ENCODE data around the gene GPR143. TPM values are rescaled to one million over a fixed set of nuclear protein-coding genes. Genes with fewer than 3 reads are reported as not detected.

GPR143 gene
- total and polyA plus RNA-seq, 2 experiments from 2014 or later, result 6.3 to 12.8 TPM

DNA sequence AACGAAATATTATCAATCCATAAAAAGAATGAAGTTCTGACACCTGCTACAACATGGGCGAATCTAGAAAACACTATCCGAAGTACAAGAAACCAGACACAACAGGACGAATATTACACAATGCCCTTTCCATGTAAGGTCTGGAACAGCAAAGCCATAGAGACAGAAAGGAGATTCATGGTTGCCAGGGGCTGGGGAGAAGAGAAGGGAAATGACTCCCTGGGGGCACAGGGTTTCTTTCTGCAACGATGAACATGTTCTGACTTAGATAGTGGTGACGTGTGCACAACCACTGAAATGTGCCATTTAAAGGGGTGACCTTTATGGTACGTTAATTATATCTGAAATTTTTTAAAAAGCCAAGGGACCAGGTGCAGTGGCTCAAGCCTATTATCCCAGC is 28.3 kb downstream of the GPR143 start:
- no peak overlapping the region for H3K4me3 ChIP-seq
- H3K36me3 ChIP-seq, result no peaks in the 10 kb centered on the region
- H3K27ac ChIP-seq, result no peak overlapping the region
- H3K9me3 ChIP-seq (ENCODE audit: low read depth), result no peaks in the 10 kb centered on the region
- no peaks in the 10 kb centered on the region for H3K4me1 ChIP-seq (ENCODE audit: low read depth)
- no peak for DNase-seq (ENCODE audit: low read depth in 1 of 2, low spot score in 1 of 2)
- no peaks in the 10 kb centered on the region for H3K27me3 ChIP-seq
- TF ChIP-seq, protein P1, sequence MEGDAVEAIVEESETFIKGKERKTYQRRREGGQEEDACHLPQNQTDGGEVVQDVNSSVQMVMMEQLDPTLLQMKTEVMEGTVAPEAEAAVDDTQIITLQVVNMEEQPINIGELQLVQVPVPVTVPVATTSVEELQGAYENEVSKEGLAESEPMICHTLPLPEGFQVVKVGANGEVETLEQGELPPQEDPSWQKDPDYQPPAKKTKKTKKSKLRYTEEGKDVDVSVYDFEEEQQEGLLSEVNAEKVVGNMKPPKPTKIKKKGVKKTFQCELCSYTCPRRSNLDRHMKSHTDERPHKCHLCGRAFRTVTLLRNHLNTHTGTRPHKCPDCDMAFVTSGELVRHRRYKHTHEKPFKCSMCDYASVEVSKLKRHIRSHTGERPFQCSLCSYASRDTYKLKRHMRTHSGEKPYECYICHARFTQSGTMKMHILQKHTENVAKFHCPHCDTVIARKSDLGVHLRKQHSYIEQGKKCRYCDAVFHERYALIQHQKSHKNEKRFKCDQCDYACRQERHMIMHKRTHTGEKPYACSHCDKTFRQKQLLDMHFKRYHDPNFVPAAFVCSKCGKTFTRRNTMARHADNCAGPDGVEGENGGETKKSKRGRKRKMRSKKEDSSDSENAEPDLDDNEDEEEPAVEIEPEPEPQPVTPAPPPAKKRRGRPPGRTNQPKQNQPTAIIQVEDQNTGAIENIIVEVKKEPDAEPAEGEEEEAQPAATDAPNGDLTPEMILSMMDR (IDR thresholded peaks at IDR 0.05; ENCODE audit: low read depth, low read length), result no peak

DNA sequence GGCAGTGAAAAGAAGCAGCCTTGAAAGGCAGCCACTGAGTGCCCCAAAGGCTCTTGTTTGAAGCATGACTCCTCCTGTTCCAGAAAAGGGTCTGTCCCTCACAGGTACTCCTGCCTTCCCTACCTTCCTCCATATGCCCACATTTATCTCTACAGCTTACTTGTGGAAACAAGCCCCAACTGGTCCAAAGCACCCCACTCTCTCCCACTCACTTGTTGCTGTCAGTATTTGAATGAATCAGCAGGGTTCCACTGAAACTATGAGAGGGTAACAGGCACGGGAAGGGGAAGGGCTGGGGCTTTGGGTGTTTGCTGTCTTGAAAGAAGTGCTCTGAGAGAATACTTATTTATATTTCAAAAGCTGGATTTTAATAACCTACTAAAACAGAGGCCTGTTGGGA is 34.9 kb downstream of the GPR143 start:
- no peaks in the 10 kb centered on the region for H3K36me3 ChIP-seq
- H3K4me1 ChIP-seq (ENCODE audit: low read depth), result no peaks in the 10 kb centered on the region
- no peaks in the 10 kb centered on the region for H3K27me3 ChIP-seq
- TF ChIP-seq, protein P1 (IDR thresholded peaks at IDR 0.05; ENCODE audit: low read depth, low read length), result no peak
- H3K9me3 ChIP-seq (ENCODE audit: low read depth), result no peaks in the 10 kb centered on the region
- H3K4me3 ChIP-seq, result no peak overlapping the region
- H3K27ac ChIP-seq, result no peak overlapping the region
- DNase-seq (ENCODE audit: low read depth in 1 of 2, low spot score in 1 of 2), result no peak

DNA sequence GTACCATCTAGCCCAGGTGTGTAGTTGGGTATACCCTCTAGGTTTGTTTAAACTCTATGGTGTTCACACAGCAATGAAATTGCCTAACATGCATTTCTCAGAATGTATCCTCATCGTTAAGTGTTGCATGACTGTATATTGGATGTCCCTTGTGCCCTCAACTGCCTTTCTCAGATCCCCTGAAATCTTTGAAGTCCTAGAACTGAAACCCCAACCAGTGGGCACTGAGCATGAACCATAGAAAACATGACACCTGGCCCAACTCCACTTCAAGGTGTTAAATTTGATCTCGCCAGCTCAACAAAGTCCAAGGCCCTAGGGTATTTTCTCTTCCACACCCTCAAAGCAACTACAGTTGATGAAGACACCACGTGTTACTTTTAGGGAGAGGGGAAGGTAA is 35.6 kb downstream of the GPR143 start:
- no peaks in the 10 kb centered on the region for H3K9me3 ChIP-seq (ENCODE audit: low read depth)
- H3K4me3 ChIP-seq, result no peak overlapping the region
- H3K27me3 ChIP-seq, result no peaks in the 10 kb centered on the region
- no peaks in the 10 kb centered on the region for H3K36me3 ChIP-seq
- no peaks in the 10 kb centered on the region for H3K4me1 ChIP-seq (ENCODE audit: low read depth)
- no peak for DNase-seq (ENCODE audit: low read depth in 1 of 2, low spot score in 1 of 2)
- TF ChIP-seq, protein P1 (IDR thresholded peaks at IDR 0.05; ENCODE audit: low read depth, low read length), result no peak
- H3K27ac ChIP-seq, result no peak overlapping the region

DNA sequence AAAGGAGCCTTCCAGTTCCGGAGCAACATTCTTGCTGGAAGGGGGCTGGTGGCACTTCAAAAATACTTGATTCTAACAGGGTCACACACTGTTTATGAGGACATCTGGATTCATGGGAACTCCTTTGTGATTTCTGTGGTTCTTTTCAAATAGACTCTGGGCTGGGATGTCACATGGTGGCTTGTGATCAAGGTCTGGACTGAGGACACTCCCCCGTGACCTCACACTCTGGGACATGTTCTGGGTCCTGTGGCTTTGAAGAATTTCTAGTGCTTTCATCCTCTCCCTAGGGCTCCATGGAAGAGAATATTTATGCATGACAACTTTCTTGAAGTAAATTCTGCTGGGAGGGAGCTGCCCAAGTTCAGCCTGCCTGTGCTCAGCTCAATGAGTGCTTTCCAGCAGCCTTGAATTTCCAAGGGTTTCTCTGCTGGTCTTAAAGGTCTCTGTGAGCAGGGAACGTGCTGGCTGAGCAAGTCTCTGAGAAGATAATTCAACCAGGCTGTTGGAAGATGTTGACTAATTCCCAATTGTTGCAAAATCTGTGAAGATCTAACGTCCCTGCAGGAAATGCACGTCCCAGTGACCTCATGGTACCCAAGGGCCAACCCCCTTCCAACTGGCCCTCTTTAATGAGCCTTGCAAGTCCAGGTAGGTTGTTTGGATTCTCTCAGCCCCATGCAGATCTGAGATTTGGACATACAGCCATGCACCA is 36.3 kb downstream of the GPR143 start:
- Histone ChIP-seq H3K4me1 (ENCODE audit: low read depth) (no peaks in the 10 kb centered on the region), H3K27me3 (no peaks in the 10 kb centered on the region), H3K36me3 (no peaks in the 10 kb centered on the region), H3K9me3 (ENCODE audit: low read depth) (no peaks in the 10 kb centered on the region), H3K4me3 (no peak overlapping the region), H3K27ac (no peak overlapping the region)
- TF ChIP-seq, protein P1 (IDR thresholded peaks at IDR 0.05; ENCODE audit: low read depth, low read length), result no peak
- no peak for DNase-seq (ENCODE audit: low read depth in 1 of 2, low spot score in 1 of 2)

DNA sequence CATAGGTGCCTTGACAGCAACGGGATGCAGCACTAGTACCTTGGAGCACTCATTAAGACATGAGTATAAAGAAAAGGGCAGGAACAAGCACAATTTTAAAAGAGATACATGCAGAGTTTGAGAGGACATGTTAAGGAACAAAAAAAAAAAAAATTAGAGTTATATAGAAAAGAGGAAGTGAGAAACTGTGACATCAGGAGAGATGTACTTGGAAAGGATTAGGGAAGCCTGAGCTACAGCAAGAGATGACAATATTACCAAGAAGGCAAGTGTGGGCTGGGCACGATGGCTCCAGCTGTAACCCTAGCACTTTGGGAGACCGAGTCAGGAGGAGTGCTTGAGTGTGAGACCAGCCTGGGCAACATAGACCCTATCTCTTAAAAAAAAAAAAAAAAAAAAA is 37.4 kb downstream of the GPR143 start:
- Histone ChIP-seq H3K9me3 (ENCODE audit: low read depth) (no peaks in the 10 kb centered on the region), H3K4me1 (ENCODE audit: low read depth) (no peaks in the 10 kb centered on the region), H3K4me3 (no peak overlapping the region), H3K27ac (no peak overlapping the region), H3K27me3 (no peaks in the 10 kb centered on the region), H3K36me3 (no peaks in the 10 kb centered on the region)
- TF ChIP-seq, protein P1 (IDR thresholded peaks at IDR 0.05; ENCODE audit: low read depth, low read length), result no peak
- no peak for DNase-seq (ENCODE audit: low read depth in 1 of 2, low spot score in 1 of 2)
